ENCODE results near the gene DLX2. TPM values are rescaled to one million over a fixed set of nuclear protein-coding genes. Genes with fewer than 3 reads are reported as not detected.

DLX2 gene
- total RNA-seq, 2 experiments from 2014 or later = not detected

GRCh38 chr2:172082944-172083627 is 19.6 kb downstream of the DLX2 start:
- Mint-ChIP-seq H3K36me3 (ENCODE audit: low read depth) (peaks cover 28% of the 10 kb centered on the region), H3K9me3 (no peaks in the 10 kb centered on the region), H3K4me1 (peaks cover 62% of the 10 kb centered on the region), H3K4me3 (peak overlapping the region; percentile 74), H3K27me3 (peaks cover 96% of the 10 kb centered on the region), H3K27ac (peak overlapping the region; percentile 36)
- POLR2A ChIA-PET = interaction anchor here (1.2 to 4.1 kb wide), 3 partner anchors 8 to 20 kb away, joined by 3 to 17 read pairs (median 4); partner anchors contain the start of gene DLX2
- no peak for DNase-seq
- CTCF ChIA-PET = interaction anchor here (1.5 to 6.5 kb wide), 2 partner anchors 18 to 20 kb away, joined by 3 to 39 read pairs; partner anchors contain the start of gene DLX2

- ChIA-PET CTCF (interaction anchor here (1.0 to 1.5 kb wide), 2 partner anchors 19 to 24 kb away, joined by 3 to 4 read pairs; no protein-coding TSS in a partner anchor), POLR2A (interaction anchor here (0.8 to 4.1 kb wide), 6 partner anchors 9 to 31 kb away, joined by 3 to 17 read pairs (median 4); partner anchors contain the start of gene DLX2)
- Mint-ChIP-seq H3K4me3 (peak overlapping the region; percentile 35), H3K36me3 (ENCODE audit: low read depth) (peaks cover 26% of the 10 kb centered on the region), H3K4me1 (peaks cover 54% of the 10 kb centered on the region), H3K27ac (no peak overlapping the region), H3K9me3 (no peaks in the 10 kb centered on the region), H3K27me3 (peaks cover 92% of the 10 kb centered on the region)
- no peak for DNase-seq
Observed at GRCh38 chr2:172082105-172082943, 20.4 kb downstream of the DLX2 start.

DNA sequence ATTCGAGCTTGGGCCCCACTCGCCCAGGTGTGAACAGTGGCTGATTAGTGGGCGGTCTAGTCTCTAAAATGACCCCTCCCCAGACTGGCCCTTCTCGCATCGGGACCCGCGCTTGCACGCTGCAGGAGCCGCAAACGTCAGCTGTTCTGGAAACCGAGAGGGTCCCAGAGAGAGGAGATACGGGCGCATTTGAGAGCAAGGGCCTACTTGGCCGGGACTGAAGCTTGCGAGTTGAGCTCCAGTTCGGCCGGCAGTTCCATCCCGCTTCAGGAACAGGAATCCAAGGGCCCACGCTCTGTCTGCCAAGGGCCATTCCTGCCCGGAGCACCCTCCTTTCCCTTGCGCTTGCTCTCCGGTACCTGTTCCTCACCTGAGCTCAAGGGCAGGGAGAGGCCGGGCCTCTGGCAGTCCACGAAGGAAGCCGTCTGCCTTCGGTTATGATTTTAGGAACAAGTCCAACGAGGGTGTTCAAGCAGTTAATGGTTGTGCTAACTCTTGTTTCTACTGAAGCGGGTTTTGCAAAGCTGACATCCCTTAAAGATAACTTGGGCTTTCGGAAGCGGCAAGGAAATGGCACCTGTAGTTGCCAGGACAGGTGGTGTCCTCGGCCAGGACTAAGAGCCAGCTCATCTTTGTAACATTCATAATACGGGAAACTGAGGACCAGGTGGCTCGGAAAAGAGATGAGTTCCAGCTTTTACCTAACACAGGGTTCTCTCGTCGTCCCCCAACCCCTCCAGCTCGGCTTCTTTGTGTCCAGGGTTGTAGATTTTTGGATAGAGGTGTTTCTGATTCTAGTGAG is 21.3 kb downstream of the DLX2 start:
- ChIA-PET CTCF (interaction anchor here (1.0 kb wide), 1 partner anchor 25 kb away, joined by 4 read pairs; no protein-coding TSS in a partner anchor), POLR2A (interaction anchor here (0.8 to 4.1 kb wide), 4 partner anchors 8 to 31 kb away, joined by 3 to 17 read pairs (median 5); partner anchors contain the start of gene DLX2)
- DNase-seq = no peak
- Mint-ChIP-seq H3K27me3 (peaks cover 88% of the 10 kb centered on the region), H3K4me3 (no peak overlapping the region), H3K27ac (no peak overlapping the region), H3K9me3 (no peaks in the 10 kb centered on the region), H3K4me1 (peaks cover 45% of the 10 kb centered on the region), H3K36me3 (ENCODE audit: low read depth) (peaks cover 23% of the 10 kb centered on the region)

GRCh38 chr2:172080641-172081220 is 22.0 kb downstream of the DLX2 start:
- POLR2A ChIA-PET = interaction anchor here (1.4 to 4.1 kb wide), 2 partner anchors 15 to 22 kb away, joined by 6 to 17 read pairs; partner anchors contain the start of gene DLX2

DNA sequence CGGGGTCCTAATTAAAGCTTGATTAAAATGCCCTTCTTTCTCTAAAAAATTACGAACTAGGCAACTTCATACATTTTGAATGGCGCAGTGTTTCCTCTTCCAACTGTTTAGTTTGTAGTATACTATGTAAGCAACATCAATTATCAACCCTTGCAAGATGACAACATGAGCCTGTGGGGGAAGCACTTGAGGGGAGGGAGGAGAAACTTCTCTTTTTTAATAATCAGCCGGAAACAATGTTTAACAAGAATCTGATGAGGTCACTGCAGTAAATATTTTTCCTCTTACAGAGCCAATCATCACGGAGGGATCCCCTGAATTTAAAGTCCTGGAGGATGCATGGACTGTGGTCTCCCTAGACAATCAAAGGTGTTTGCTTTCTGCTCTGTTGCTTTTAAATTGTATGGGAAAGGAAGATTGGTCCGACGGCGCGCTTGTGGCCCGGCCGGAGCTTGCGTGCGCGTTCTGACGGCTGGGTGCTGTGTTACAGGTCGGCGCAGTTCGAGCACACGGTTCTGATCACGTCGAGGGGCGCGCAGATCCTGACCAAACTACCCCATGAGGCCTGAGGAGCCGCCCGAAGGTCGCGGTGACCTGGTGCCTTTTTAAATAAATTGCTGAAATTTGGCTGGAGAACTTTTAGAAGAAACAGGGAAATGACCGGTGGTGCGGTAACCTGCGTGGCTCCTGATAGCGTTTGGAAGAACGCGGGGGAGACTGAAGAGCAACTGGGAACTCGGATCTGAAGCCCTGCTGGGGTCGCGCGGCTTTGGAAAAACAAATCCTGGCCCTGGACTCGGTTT is 22.7 kb downstream of the DLX2 start:
- ChIA-PET POLR2A (interaction anchor here (4.1 kb wide), 1 partner anchor 23 kb away, joined by 17 read pairs; the partner anchor contains the start of gene DLX2), CTCF (no interaction called here)
- Mint-ChIP-seq H3K27ac (no peak overlapping the region), H3K9me3 (no peaks in the 10 kb centered on the region), H3K4me3 (no peak overlapping the region), H3K36me3 (ENCODE audit: low read depth) (peaks cover 16% of the 10 kb centered on the region), H3K27me3 (peaks cover 85% of the 10 kb centered on the region), H3K4me1 (peaks cover 33% of the 10 kb centered on the region)
- DNase-seq = no peak

More at GRCh38 chr2:172080641-172081220, 22.0 kb downstream of the DLX2 start:
- Mint-ChIP-seq H3K9me3 (no peaks in the 10 kb centered on the region), H3K27ac (no peak overlapping the region), H3K36me3 (ENCODE audit: low read depth) (peaks cover 21% of the 10 kb centered on the region), H3K27me3 (peaks cover 87% of the 10 kb centered on the region), H3K4me3 (no peak overlapping the region), H3K4me1 (peaks cover 39% of the 10 kb centered on the region)
- DNase-seq = no peak
- CTCF ChIA-PET = no interaction called here

GRCh38 chr2:172079416-172079815 is 23.3 kb downstream of the DLX2 start:
- Mint-ChIP-seq H3K27me3 (peaks cover 80% of the 10 kb centered on the region), H3K27ac (no peak overlapping the region), H3K4me3 (no peak overlapping the region)

GRCh38 chr2:172074254-172074653 is 28.4 kb downstream of the DLX2 start:
- H3K9me3 Mint-ChIP-seq = no peaks in the 10 kb centered on the region
- H3K27me3 Mint-ChIP-seq = peaks cover 35% of the 10 kb centered on the region
- H3K4me3 Mint-ChIP-seq = no peak overlapping the region
- DNase-seq = no peak
- H3K4me1 Mint-ChIP-seq = no peaks in the 10 kb centered on the region
- POLR2A ChIA-PET = no interaction called here
- H3K27ac Mint-ChIP-seq = no peak overlapping the region
- no peaks in the 10 kb centered on the region for H3K36me3 Mint-ChIP-seq (ENCODE audit: low read depth)
- CTCF ChIA-PET = no interaction called here

More at GRCh38 chr2:172079416-172079815, 23.3 kb downstream of the DLX2 start:
- Mint-ChIP-seq H3K4me1 (peaks cover 27% of the 10 kb centered on the region), H3K9me3 (no peaks in the 10 kb centered on the region), H3K36me3 (ENCODE audit: low read depth) (peaks cover 16% of the 10 kb centered on the region)
- CTCF ChIA-PET = no interaction called here
- no peak for DNase-seq
- POLR2A ChIA-PET = no interaction called here

DNA sequence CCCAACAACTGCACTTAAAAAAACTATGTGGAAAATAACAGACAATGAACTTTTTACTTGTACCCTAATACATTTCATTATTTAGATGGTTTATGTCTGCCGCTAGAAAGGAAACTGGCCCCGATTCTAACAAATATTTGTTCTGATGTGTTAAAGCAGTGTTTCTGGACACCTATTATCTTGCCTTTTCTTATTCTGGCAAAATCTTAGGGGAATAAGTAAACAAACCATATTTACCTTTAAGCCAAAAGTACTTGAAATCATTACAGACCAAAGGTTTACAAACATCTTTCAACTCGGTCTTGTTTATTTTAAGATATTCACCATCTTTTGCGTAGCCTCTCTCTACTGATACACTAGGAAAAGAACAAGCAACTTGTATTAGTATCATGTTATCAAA is 29.2 kb downstream of the DLX2 start:
- CTCF ChIA-PET = interaction anchor here (1.6 kb wide), 1 partner anchor 54 kb away, joined by 4 read pairs; no protein-coding TSS in a partner anchor
- no peaks in the 10 kb centered on the region for H3K4me1 Mint-ChIP-seq

DNA sequence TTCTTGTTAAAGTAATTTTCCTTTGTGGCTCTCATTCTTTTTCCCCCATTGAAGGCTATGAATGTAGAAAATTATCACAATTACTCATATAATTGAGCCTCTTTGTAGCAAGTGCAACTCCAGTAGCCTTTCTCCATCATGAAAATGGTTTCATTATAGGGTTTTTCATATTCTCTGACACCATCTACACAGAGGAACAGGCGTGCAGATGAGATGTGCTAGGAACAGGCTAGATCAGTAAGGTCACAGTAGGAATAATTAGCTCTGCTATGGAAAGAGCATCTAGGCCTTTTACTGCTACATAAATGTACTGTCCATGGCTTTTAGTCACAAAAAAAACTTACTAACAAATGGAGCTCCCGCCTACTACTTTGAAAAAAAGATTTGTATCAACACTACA is 30.0 kb downstream of the DLX2 start:
- DNase-seq = no peak
- H3K27ac Mint-ChIP-seq = no peak overlapping the region
- no peaks in the 10 kb centered on the region for H3K4me1 Mint-ChIP-seq
- POLR2A ChIA-PET = interaction anchor here (1.2 kb wide), 1 partner anchor 9 kb away, joined by 3 read pairs; no protein-coding TSS in a partner anchor
- H3K4me3 Mint-ChIP-seq = no peak overlapping the region
- no peaks in the 10 kb centered on the region for H3K9me3 Mint-ChIP-seq
- no peaks in the 10 kb centered on the region for H3K36me3 Mint-ChIP-seq (ENCODE audit: low read depth)
- CTCF ChIA-PET = interaction anchor here (1.6 kb wide), 1 partner anchor 55 kb away, joined by 4 read pairs; no protein-coding TSS in a partner anchor
- peaks cover 20% of the 10 kb centered on the region for H3K27me3 Mint-ChIP-seq

More for the DNA sequence above, 29.2 kb downstream of the DLX2 start:
- POLR2A ChIA-PET = interaction anchor here (1.2 kb wide), 1 partner anchor 8 kb away, joined by 3 read pairs; no protein-coding TSS in a partner anchor
- no peak for DNase-seq
- H3K9me3 Mint-ChIP-seq = no peaks in the 10 kb centered on the region
- H3K27ac Mint-ChIP-seq = no peak overlapping the region
- H3K4me3 Mint-ChIP-seq = no peak overlapping the region
- H3K27me3 Mint-ChIP-seq = peaks cover 27% of the 10 kb centered on the region
- no peaks in the 10 kb centered on the region for H3K36me3 Mint-ChIP-seq (ENCODE audit: low read depth)

GRCh38 chr2:172072303-172072702 is 30.4 kb downstream of the DLX2 start:
- DNase-seq = no peak
- POLR2A ChIA-PET = interaction anchor here (1.2 kb wide), 1 partner anchor 9 kb away, joined by 3 read pairs; no protein-coding TSS in a partner anchor
- H3K9me3 Mint-ChIP-seq = no peaks in the 10 kb centered on the region
- CTCF ChIA-PET = interaction anchor here (1.6 kb wide), 1 partner anchor 55 kb away, joined by 4 read pairs; no protein-coding TSS in a partner anchor
- no peaks in the 10 kb centered on the region for H3K36me3 Mint-ChIP-seq (ENCODE audit: low read depth)
- peaks cover 20% of the 10 kb centered on the region for H3K27me3 Mint-ChIP-seq
- no peak overlapping the region for H3K27ac Mint-ChIP-seq
- H3K4me1 Mint-ChIP-seq = no peaks in the 10 kb centered on the region
- no peak overlapping the region for H3K4me3 Mint-ChIP-seq

DNA sequence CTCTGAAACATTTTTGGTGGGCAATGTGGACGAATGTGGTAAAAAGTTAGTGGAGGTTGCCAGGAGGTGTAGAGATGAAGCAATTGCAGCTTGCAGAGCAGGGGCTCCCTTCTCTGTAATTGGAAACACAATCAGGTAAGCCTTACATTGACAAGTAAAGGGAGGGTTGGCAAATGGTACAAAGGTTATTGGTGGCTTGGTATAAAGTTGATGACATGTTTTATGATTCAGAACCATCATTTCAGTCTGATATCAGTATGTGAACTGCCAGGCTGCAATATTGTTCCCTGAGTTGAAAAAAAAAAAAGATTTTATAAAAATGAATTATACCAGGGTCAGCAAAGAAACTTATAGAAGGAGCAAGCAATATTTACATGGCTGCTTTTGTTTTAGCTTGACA is 31.8 kb downstream of the DLX2 start:
- ChIA-PET CTCF (no interaction called here), POLR2A (no interaction called here)
- H3K36me3 Mint-ChIP-seq (ENCODE audit: low read depth) = no peaks in the 10 kb centered on the region
- H3K4me3 Mint-ChIP-seq = no peak overlapping the region
- no peaks in the 10 kb centered on the region for H3K9me3 Mint-ChIP-seq
- no peak overlapping the region for H3K27ac Mint-ChIP-seq
- no peak for DNase-seq
- H3K4me1 Mint-ChIP-seq = peaks cover 6% of the 10 kb centered on the region
- peaks cover 12% of the 10 kb centered on the region for H3K27me3 Mint-ChIP-seq

Measured in activated CD4-positive, alpha-beta memory T cell treated with anti-CD3 and anti-CD28 coated beads, Interleukin-2, amount 10 ng/mL, durations not matched to agents 7 days and 5 days (primary cell).